ENCODE results near the gene ZNF837.
"Not testable (repeated sequence)": the region's sequence is repeated elsewhere in the genome, so short reads cannot be mapped to it uniquely, and the experiment has no call there.

Gene ZNF837

DNA sequence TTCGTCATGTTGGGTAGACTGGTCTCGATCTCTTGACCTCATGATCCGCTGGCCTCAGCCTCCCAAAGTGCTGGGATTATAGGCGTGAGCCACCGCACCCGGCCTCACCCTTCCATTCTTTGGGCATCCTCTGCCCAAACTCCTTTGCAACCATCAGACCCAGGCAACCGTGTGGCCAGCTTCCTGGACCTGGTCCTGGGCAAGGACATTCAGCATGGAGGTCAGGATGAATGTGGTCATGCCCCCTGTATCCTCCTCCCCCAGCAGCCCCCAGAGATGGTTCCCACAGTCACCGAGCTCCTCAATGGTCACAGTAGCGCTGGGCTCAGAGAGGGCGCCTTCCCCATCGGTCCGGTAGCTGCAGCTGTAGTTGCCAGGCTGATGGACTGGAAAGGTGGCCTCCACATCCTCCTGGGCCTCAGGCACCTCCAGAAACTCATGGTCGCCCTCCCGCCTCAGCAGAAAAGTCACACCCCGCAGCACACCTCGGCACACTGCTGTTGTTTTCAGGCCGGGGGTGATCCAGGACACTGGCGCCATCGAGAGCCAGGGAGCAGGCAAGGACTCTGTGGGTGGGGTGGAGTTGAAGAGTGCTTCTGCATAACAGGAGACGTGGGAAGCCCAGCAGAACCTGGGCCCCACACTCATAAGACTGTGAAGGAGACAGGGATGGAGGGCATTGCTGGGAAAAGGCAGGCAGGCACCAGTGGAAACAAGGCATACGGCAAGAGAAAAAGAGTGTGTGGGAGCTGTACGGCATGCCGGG lies 28.7 kb downstream of the ZNF837 start:
- DNase-seq (ENCODE audit: low read depth in 1 of 2, low spot score in 1 of 2): no peak

DNA sequence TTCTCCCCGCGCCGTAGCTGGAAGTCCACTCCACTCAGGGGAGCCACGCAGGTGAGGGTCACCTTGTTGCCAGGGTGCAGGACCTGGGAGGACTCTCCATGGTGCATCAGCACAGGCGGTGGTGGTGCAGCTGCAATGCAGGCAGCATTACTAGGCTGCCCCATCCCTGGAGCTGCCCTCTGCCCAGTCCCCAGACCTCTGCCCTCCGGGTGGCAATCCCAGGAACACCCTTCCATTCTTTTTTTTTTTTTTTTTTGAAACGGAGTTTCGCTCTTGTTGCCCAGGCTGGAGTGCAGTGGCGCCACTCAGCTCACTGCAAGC lies 29.3 kb downstream of the ZNF837 start:
- no peak for DNase-seq (ENCODE audit: low read depth in 1 of 2, low spot score in 1 of 2)

DNA sequence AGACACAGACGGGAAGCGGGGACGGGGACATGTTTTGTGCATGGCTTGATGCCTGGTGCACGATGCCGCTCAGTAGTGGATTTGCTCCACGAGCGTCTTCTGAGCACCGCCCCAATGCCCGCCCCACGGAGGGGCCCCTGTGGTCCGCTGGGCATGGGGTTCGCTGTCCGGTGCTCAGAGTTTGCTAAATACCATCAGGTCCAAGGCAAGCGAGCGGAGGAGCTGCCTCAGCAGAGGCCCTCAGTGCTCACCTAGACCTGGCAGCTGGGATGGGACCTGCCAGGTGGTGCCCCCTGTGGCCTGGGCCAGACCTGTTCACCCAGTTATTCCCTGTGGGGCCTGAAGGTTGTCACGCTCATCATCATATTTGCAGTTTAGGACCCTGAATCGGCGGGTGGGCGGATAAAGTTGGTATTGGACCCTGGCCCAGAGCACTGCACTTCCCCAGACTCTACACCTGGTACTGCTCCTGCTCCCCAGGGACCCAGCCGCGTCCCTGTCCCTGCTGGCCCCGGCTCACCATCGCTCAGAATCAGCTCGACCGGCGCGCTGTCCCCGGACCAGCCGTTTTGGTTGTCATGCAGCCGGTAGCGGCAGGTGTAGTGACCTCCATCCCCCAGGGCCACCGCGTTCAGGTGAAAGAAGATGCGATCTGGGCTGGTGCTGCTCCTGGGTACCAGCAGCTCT lies 29.8 kb downstream of the ZNF837 start:
- no peak for DNase-seq (ENCODE audit: low read depth in 1 of 2, low spot score in 1 of 2)

DNA sequence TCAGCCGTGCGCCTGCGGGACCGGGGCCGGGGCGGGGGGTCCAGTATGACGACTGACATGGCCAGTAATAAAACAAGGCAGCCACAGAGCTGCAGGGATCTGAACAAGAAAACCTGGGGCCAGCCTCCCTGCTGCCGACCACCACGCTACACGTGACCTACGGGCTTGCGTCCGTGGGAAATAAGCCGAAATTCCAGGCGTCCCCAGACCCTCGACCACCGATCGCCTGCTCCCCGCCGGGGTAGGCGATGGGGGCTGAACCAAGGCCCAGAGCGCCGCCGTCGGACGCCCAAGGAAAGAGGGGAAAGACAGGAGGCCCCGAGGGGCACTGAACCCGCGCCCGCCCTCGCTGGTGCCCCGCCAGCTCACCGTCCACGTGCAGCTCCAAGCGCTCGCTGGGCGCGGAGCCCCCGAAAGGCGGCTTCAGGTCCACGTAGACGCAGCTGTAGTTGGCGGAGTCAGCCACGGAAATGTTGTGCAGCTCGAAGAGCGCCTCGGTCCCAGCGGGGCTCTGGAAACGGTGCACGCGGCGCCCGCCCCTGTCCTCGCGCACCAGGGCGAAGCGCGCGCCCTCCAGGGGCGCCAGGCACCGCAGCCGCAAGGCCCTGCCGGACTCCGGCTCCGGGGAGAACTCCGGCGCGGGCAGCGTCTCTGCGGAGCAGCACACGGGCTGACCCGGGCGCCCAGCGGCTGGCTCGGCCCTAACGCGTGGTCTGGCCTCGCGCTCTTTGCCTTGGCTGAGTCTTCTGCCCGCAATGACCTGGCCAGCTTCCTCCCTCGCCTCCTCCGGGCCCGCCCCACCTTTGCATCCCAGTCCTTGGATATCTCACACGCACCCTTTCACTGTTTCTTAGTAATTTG lies 30.6 kb downstream of the ZNF837 start:
- DNase-seq (ENCODE audit: low read depth in 1 of 2, low spot score in 1 of 2): no peak

DNA sequence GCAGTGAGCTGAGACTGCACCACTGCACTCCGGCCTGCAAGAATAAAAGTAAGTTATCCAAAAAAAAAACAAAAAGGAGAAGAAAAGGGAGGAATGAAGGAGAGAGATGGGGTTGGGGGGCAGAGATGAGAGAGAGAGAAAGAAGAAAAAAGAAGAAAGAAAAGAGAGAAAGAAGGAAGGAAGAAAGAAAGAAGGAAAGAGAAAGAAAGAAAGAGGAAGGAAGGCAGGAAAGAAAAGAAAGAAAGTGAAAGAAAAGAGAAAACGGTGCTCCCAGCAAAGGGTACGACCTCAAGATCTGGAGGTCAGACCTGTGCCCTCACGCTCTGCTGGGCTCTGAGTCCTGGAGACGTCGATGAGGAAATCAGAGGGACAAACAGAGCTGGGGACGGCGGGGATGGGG lies 31.2 kb downstream of the ZNF837 start:
- no peak for DNase-seq (ENCODE audit: low read depth in 1 of 2, low spot score in 1 of 2)

DNA sequence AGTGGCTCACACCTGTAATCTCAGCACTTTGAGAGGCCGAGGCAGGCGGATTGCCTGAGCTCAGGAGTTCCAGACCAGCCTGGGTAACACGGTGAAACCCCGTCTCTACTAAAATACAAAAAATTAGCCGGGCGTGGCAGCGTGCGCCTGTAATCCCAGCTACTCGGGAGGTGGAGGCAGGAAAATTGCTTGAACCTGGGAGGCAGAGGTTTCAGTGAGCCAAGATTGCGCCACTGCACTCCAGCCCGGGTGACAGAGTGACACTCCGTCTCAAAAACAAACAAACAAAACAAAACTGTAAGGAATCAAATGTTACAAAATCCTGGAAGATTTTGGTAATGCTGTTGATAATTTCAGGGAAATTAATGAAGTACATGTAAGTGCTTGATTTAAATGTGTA lies 32.8 kb downstream of the ZNF837 start:
- DNase-seq (ENCODE audit: low read depth in 1 of 2, low spot score in 1 of 2): not testable (repeated sequence)

DNA sequence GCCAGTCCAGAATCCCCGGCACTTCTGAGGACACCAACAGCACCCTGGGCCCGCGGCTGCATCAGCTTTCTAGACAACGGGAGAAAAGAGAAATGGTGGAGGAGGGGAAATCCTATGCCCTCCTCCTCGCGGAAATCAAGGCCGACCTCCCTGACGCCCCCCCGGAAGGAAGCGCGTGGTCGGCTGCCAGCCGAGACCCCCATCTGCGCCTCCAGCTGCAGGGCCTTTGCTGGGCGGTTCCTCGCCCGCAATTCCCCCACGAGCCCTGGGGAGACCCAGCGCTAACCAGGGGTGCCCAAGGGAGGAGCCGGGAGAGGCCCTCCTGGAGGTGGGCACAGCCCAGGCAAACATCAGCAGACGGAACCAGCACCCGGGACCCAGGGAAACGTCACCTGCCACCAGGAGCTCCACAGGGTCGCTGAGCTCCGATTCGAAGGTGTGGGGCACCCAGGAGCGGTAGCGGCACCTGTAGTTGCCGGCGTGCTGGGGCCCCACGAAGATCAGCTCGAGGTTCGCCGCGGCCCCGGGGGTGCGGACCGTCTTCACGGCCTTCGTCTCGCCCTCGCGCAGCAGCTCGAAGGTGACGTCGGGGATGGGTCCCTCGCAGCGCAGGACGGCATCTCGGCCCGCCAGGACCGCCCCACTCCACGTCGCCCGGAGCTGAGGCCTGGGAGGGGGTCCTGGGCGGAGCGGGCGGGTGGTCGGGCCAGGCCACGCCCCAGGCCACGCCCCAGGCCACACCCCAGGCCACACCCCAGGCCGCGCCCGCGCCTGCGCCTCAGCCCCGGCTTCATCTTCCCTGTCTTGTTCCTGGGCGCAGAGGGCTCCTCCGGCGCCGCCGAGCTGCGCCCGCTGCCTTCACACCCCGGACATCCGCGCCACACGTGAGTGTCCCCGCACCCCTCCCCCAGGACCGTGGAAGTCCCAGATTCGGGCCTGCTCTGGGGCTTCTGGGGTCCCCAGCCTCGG lies 33.6 kb downstream of the ZNF837 start:
- peak; percentile 26 to 51 for DNase-seq (ENCODE audit: low read depth in 1 of 2, low spot score in 1 of 2)

DNA sequence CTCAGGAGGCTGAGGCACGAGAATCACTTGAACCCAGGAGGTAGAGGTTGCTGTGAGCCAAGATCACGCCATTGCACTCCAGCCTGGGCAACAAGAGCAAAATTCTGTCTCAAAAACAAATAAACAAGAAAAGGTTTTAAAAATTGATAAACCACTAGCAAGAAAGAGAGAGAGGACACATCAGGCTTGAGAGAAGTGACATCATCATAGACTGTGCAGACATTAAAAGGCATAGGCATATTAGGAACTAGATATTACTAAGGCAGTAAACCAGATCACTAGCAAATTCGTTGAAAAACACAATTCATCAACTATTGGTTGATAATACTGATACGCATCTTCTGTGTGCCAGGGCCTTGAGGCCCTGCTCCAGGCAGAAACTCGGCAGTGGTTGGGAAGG lies 35.3 kb downstream of the ZNF837 start:
- DNase-seq (ENCODE audit: low read depth in 1 of 2, low spot score in 1 of 2): no peak

DNA sequence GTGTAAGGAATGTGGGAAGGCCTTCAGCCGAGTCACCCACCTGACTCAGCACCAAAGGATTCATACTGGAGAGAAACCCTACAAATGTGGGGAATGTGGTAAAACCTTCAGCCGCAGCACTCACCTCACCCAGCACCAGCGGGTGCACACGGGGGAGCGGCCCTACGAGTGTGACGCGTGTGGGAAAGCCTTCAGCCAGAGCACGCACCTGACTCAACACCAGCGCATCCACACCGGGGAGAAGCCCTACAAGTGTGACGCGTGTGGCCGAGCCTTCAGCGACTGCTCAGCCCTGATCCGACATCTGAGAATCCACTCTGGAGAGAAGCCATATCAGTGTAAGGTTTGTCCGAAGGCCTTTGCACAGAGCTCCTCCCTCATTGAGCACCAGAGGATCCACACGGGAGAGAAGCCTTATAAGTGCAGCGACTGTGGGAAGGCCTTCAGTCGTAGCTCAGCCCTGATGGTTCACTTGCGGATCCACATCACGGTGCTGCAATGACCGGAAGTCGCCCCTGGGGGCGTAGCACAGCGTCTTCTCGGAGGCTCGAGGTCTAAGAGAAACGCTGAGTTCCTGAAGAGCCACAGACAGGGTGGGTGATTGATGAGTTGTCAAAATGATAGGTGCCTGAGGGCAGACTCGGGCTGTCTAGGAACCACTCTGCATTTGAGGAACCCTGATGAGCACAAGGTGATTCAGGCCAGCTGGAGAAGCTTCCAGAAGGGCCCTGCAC lies 41.8 kb downstream of the ZNF837 start:
- no peak for DNase-seq (ENCODE audit: low read depth in 1 of 2, low spot score in 1 of 2)

DNA sequence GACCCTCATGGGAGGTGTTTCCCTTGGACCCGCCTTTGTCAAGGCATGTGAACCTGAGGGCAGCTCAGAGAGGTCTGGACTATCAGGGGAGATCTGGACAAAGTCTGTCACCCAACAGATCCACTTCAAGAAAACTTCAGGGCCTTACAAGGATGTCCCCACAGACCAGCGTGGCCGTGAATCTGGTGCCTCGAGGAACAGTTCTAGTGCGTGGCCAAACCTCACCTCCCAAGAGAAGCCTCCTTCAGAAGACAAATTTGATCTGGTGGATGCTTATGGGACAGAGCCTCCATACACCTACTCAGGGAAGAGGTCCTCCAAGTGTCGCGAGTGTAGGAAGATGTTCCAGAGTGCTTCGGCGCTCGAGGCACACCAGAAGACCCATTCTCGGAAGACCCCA lies 42.5 kb downstream of the ZNF837 start:
- no peak for DNase-seq (ENCODE audit: low read depth in 1 of 2, low spot score in 1 of 2)

DNA sequence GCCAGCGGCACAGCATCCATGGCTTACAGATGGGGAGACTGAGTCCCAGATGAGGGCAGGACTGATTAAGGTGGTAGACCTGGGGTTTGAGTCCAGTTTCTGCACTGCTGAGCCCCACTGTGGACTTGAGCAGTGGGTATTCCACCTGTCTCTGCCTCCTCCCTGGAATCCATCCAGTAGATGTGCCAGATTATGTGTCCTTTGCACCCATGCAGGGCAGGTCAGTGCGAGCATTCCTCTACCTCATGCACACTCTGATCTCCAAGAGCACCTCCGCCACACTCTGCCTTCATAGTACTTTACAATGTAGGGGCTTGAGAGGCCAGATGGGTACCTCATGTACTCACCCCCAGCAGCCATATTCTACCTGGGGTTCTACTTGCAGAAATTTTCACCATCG lies 44.0 kb downstream of the ZNF837 start:
- DNase-seq (ENCODE audit: low read depth in 1 of 2, low spot score in 1 of 2): no peak

DNA sequence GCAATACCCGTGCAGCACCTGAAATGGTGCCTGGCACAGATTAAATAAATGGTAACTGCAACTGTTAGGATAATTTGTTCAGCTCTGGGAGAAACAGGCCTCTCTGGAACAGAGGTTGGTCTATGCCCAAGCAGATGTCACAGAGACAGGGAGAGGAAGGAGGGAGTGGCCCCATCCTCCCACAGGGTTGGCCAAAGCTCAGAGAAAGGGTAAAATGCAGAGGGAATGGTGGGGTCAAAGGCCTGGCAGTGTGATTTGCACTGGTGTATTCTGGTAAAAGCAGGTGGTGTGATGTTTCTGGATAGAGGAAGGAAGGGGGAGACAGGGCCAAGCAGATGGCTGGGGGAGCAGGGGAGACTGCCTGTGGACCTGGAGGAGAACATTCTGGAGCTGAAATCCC lies 44.6 kb downstream of the ZNF837 start:
- no peak for DNase-seq (ENCODE audit: low read depth in 1 of 2, low spot score in 1 of 2)

DNA sequence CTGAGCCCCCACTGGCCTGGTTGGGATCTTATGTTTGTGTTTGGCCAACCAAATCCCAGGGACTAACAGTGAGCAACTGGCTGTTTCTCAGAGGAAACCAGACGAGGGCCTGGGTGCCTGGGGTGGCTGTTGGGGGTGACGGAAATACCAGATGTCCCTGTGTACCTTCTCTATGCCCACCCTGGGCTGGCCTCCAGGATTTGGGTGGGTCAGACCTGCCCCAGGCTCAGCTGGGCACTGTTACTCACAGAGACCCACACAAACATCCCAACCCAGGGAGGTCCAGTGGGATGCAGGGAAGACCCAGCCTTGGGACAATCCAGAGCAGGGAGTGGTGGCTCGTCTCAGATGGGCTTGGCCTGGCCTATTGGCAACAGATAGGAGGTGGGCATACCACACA lies 45.2 kb downstream of the ZNF837 start:
- DNase-seq (ENCODE audit: low read depth in 1 of 2, low spot score in 1 of 2): no peak

DNA sequence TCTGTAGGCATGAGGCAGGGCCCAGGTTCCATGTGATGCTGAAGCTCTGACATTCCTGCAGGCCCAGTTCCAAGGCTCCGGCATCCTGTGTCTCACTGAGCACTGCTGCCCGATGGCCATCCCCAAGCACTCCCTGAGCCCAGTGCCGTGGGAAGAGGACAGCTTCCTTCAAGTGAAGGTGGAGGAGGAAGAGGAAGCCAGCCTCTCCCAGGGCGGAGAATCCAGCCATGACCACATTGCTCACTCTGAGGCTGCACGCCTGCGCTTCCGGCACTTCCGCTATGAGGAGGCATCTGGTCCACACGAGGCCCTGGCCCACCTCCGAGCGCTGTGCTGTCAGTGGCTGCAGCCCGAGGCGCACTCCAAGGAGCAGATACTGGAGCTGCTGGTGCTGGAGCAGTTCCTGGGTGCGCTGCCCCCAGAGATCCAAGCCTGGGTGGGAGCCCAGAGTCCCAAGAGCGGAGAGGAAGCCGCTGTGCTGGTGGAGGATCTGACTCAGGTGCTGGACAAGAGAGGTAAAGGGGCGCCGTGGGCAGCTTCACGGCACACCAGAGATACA lies 46.1 kb downstream of the ZNF837 start:
- no peak for DNase-seq (ENCODE audit: low read depth in 1 of 2, low spot score in 1 of 2)

DNA sequence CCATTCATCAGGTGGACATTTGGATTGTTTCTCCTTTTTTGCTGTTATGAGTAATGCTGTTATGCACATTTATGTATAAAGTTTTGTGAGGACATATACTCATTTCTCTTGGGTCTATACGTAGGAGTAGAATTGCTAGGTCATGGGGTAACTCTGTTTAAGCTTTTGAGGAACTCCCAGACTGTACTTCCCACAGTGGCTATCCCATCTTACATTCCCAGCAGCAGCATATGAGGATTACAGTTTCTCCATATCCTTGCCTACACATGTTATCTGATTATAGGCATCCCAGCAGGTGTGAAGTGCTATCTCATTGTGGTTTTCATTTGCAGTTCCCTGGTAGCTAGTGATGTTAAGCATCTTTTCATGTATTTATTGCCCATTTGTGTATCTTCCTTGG lies 48.1 kb downstream of the ZNF837 start:
- DNase-seq (ENCODE audit: low read depth in 1 of 2, low spot score in 1 of 2): no peak

DNA sequence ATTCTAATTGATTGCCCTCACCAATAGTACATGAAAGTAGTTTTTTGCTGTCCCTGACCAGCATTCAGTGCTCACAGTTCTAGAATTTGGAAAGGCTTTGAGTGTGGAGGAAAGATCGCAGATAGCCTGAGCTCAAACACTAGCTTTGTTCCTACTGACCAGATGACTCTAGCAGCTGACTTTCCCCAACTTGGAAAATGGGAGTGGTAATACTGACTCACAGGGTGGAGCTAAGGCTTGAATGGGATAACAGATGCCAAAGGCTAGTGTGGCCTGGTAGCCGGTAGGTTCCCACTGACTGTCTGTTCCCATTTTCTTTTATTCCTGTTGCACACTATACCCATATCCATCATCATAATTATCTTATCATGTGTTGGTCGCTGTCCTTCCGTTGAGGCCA lies 50.4 kb downstream of the ZNF837 start:
- DNase-seq (ENCODE audit: low read depth in 1 of 2, low spot score in 1 of 2): no peak

DNA sequence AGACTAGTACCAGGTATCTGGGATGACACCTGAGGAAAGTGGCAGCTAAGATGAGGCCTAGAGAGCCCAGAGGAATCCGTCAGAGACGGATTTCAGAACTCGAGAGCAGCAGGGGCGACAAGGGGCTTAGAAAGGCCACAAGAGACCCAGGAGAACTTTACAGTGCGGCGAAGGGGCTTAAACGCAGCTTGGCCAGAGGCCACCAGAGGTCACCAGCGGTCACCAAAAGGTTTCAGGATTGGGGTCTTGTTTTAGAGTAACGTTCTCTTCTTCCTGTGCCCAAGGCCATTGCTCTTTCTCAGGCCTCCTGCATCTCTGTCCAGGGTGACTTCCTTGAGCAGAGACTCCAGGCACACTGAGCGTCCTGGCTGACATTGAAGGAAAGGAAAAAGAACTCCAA lies 51.8 kb downstream of the ZNF837 start:
- DNase-seq (ENCODE audit: low read depth in 1 of 2, low spot score in 1 of 2): no peak

DNA sequence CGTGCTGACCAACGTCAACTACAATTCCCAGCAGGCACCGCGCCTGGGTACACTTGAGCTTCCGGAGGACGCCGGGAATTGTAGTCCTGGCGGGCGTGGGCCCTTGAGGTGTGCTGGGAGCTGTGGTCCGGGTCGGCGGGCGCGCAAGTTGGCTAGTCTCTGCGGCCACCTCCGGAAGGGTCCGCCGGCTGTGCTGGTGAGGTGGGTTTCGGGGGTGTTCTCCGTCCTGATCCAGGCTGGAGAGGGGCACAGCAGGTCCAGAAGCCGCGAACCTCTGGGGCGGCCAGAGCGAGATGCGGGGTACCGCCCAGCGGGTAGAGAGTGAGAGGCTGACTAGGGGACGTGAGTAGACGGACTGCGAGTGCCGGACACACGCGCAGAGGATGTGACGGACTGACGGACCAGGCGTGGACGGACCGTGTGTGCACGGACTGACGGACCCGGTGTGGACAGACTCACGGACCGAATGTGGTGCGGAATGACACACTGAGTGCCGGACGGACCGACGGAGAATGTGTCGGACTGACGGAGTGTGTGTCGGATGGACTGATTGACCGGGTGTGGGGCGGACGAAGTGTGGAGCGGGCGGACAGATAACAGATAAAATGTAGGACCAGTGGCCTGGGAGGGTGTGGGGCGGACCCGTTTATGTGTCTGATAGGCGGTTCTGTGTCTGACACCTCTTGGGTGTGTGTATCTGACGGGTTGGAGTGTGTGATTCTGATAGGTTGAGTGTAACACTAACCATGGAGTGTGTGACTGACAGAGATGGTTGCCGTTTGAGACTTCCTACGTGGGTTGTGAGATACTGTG lies 53.7 kb downstream of the ZNF837 start, which contains the start of gene ZSCAN22:
ZSCAN22 (plus strand) TSS at position 81 of the 813 bp plus-strand sequence. CDS start 7,809 bp downstream, outside the sequence.
- DNase-seq (ENCODE audit: low read depth in 1 of 2, low spot score in 1 of 2): peak; percentile 73 to 74

DNA sequence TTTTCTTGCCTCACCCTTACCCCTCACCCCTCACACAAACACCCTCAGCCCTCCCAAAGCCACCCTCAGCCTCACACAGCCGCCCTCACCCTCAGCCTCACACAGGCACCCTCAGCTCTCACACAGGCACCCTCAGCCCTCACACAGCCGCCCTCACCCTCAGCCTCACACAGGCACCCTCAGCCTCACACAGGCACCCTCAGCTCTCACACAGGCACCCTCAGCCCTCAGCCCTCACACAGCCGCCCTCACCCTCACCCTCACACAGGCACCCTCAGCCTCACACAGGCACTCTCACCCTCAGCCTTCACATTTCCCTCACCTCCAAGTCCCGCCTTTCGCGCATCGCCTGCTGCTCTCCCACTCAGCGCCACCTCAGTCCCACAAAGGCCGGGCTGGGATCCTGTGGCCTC lies 54.3 kb downstream of the ZNF837 start:
- DNase-seq (ENCODE audit: low read depth in 1 of 2, low spot score in 1 of 2): no peak
